Fibroblast of lung (primary cell): ENCODE results near the gene ZBTB7C. TPM values are rescaled to one million over a fixed set of nuclear protein-coding genes. Genes with fewer than 3 reads are reported as not detected.

ENCODE experiments used
- DNase-seq, 2 donors: peaks; one replicate each; pipeline versions ENCODE4 v3.0.0 to v3.0.0-alpha.2; 2010; ENCODE audit warnings: low read depth in 2 of 2
- H2AFZ ChIP-seq: 2 replicates; pipeline ENCODE4 v1.5.1; 2012; ENCODE audit warnings: low read length, control low read depth, inconsistent platforms
- H3K27ac ChIP-seq: 2 replicates; pipeline ENCODE4 v1.5.1; 2011; ENCODE audit warnings: low read length, control low read depth; ENCODE audit not compliant: insufficient read depth
- H3K27me3 ChIP-seq: 2 replicates; pipeline ENCODE4 v1.5.1; 2011; ENCODE audit warnings: mild to moderate bottlenecking, low read length; ENCODE audit not compliant: control insufficient read depth, insufficient read depth
- H3K36me3 ChIP-seq: 2 replicates; pipeline ENCODE4 v1.5.1; 2011; ENCODE audit warnings: low read length; ENCODE audit not compliant: control insufficient read depth, insufficient read depth
- H3K4me1 ChIP-seq: 2 replicates; pipeline ENCODE4 v1.5.1; 2011; ENCODE audit warnings: low read length; ENCODE audit not compliant: control insufficient read depth, insufficient read depth; ENCODE audit errors: extremely low read depth
- H3K4me2 ChIP-seq: 2 replicates; pipeline ENCODE4 v1.5.1; 2011; ENCODE audit warnings: low read length, control low read depth; ENCODE audit not compliant: insufficient read depth; ENCODE audit errors: extremely low read depth
- H3K4me3 ChIP-seq, 4 experiments: fragments of 200-600 bp in 1 of 4; sonication (generic) in 1 of 4; replicated peaks in 1 of 4; 2 replicates each; pipeline ENCODE4 v1.5.1; 2011 to 2016; ENCODE audit warnings: low read length in 4 of 4, low read depth in 3 of 4, mild to moderate bottlenecking in 3 of 4, control low read depth in 2 of 4, inconsistent platforms in 1 of 4, mixed read lengths in 1 of 4; ENCODE audit not compliant: insufficient read depth in 1 of 4; ENCODE audit errors: control extremely low read depth in 1 of 4
- H3K79me2 ChIP-seq: 2 replicates; pipeline ENCODE4 v1.5.1; 2012; ENCODE audit warnings: mild to moderate bottlenecking, low read length, inconsistent platforms; ENCODE audit not compliant: control insufficient read depth, insufficient read depth
- H3K9ac ChIP-seq: 2 replicates; pipeline ENCODE4 v1.5.1; 2011; ENCODE audit warnings: mild to moderate bottlenecking, low read length, control low read depth; ENCODE audit not compliant: insufficient read depth
- H3K9me3 ChIP-seq: 2 replicates; pipeline ENCODE4 v1.5.1; 2012; ENCODE audit warnings: low read depth, low read length; ENCODE audit not compliant: control insufficient read depth, insufficient read depth
- H4K20me1 ChIP-seq: 2 replicates; pipeline ENCODE4 v1.5.1; 2011; ENCODE audit warnings: low read length; ENCODE audit not compliant: control insufficient read depth, insufficient read depth; ENCODE audit errors: extremely low read depth
- CTCF ChIP-seq, 2 donors: IDR thresholded peaks in 1 of 2; conservative IDR thresholded peaks in 1 of 2; 1 replicate in 1 of 2; 2 replicates in 1 of 2; pipeline ENCODE4 v1.5.1; 2011 to 2012; ENCODE audit warnings: low read length in 2 of 2, control low read depth in 1 of 2, inconsistent platforms in 1 of 2, low read depth in 1 of 2, mild to moderate bottlenecking in 1 of 2
- EZH2 ChIP-seq: IDR thresholded peaks from 2 replicates; pipeline ENCODE4 v1.5.1; 2012; ENCODE audit warnings: low read length, control low read depth, mild to moderate bottlenecking; ENCODE audit errors: missing control alignments
- polyA plus RNA-seq, 2 donors: library from polyadenylated mRNA; depleted of rRNA in 1 of 2; stranded (reverse) in 1 of 2; unstranded in 1 of 2; fragments of >200 nt; gene quantifications; 2 replicates each; pipeline ENCODE4 v1.2.1, GENCODE V29; 2011 to 2012; ENCODE audit warnings: missing spikeins in 1 of 2
- total RNA-seq: library from RNA; depleted of rRNA; stranded (reverse); fragments of >200 nt; gene quantifications from 2 replicates; pipeline ENCODE4 v1.2.1, GENCODE V29; 2014

The ZBTB7C gene
- total and polyA plus RNA-seq, 2 donors (not counting 1 experiment from before 2014, with no cell fraction given), result 0.19 to 0.33 TPM

- DNase-seq, result no peak
- H3K27me3 ChIP-seq, result no peaks in the 10 kb centered on the region
Observed at GRCh38 chr18:48095726-48096125, 313.5 kb downstream of the ZBTB7C start.

GRCh38 chr18:48093104-48093503 lies 316.1 kb downstream of the ZBTB7C start:
- no peak for DNase-seq
- no peak overlapping the region for H3K27ac ChIP-seq
- no peak overlapping the region for H3K4me2 ChIP-seq
- TF ChIP-seq EZH2 (no peak), CTCF (conservative IDR thresholded peaks at IDR 0.05 in 1 of 2, IDR thresholded peaks at IDR 0.05 in 1 of 2; ENCODE audit: low read depth in 1 of 2, low read length in 2 of 2) (no peak)
- no peaks in the 10 kb centered on the region for H3K27me3 ChIP-seq
- H2AFZ ChIP-seq, result no peak overlapping the region
- H3K9me3 ChIP-seq, result no peaks in the 10 kb centered on the region
- H4K20me1 ChIP-seq, result no peaks in the 10 kb centered on the region
- H3K9ac ChIP-seq, result no peak overlapping the region
- H3K4me3 ChIP-seq, result no peak overlapping the region
- H3K4me1 ChIP-seq, result no peaks in the 10 kb centered on the region
- H3K36me3 ChIP-seq, result no peaks in the 10 kb centered on the region
- no peaks in the 10 kb centered on the region for H3K79me2 ChIP-seq

More at GRCh38 chr18:48095726-48096125, 313.5 kb downstream of the ZBTB7C start:
- H3K4me1 ChIP-seq, result no peaks in the 10 kb centered on the region
- no peak overlapping the region for H3K27ac ChIP-seq
- no peaks in the 10 kb centered on the region for H3K9me3 ChIP-seq
- no peak overlapping the region for H3K4me2 ChIP-seq
- H4K20me1 ChIP-seq, result no peaks in the 10 kb centered on the region
- no peak for TF ChIP-seq EZH2
- no peak for TF ChIP-seq CTCF (conservative IDR thresholded peaks at IDR 0.05 in 1 of 2, IDR thresholded peaks at IDR 0.05 in 1 of 2; ENCODE audit: low read depth in 1 of 2, low read length in 2 of 2)
- H3K9ac ChIP-seq, result no peak overlapping the region
- no peaks in the 10 kb centered on the region for H3K36me3 ChIP-seq
- H3K79me2 ChIP-seq, result no peaks in the 10 kb centered on the region
- H3K4me3 ChIP-seq, result no peak overlapping the region
- no peak overlapping the region for H2AFZ ChIP-seq

GRCh38 chr18:48091869-48092497 lies 317.2 kb downstream of the ZBTB7C start:
- Histone ChIP-seq H3K27me3 (no peaks in the 10 kb centered on the region), H3K9ac (no peak overlapping the region), H4K20me1 (no peaks in the 10 kb centered on the region), H3K79me2 (no peaks in the 10 kb centered on the region), H3K9me3 (no peaks in the 10 kb centered on the region), H2AFZ (no peak overlapping the region), H3K4me3 (no peak overlapping the region), H3K36me3 (no peaks in the 10 kb centered on the region), H3K4me1 (no peaks in the 10 kb centered on the region), H3K4me2 (no peak overlapping the region), H3K27ac (no peak overlapping the region)
- TF ChIP-seq EZH2, result no peak
- no peak for DNase-seq
